Stimulated activated CD8-positive, alpha-beta memory T cell treated with anti-CD3 and anti-CD28 coated beads, Interleukin-7, amount 100 ng/mL, for 1 hour (primary cell): ENCODE measurements around the gene SMAD3.

Experiments
- DNase-seq, 2 donors: peaks; one replicate each; pipeline ENCODE4 v3.0.0-alpha.2; 2020; ENCODE audit warnings: low read depth in 2 of 2

The SMAD3 gene

GRCh38 chr15:67096546-67097294, 31.3 kb downstream of the SMAD3 start:
- no peak for DNase-seq

GRCh38 chr15:67097424-67097823, 32.0 kb downstream of the SMAD3 start:
- DNase-seq: no peak

GRCh38 chr15:67097930-67098740, 32.7 kb downstream of the SMAD3 start:
- no peak for DNase-seq

GRCh38 chr15:67098768-67099282, 33.4 kb downstream of the SMAD3 start:
- no peak for DNase-seq

- no peak for DNase-seq
Observed at GRCh38 chr15:67100124-67100791, 34.9 kb downstream of the SMAD3 start.

- no peak for DNase-seq
Observed at GRCh38 chr15:67100801-67101581, 35.6 kb downstream of the SMAD3 start.

GRCh38 chr15:67101911-67102598, 36.7 kb downstream of the SMAD3 start:
- no peak for DNase-seq

GRCh38 chr15:67102599-67102929, 37.2 kb downstream of the SMAD3 start:
- DNase-seq: no peak

GRCh38 chr15:67103021-67103420, 37.6 kb downstream of the SMAD3 start:
- no peak for DNase-seq

GRCh38 chr15:67103432-67103831, 38.0 kb downstream of the SMAD3 start:
- no peak for DNase-seq

- no peak for DNase-seq
Observed at GRCh38 chr15:67103869-67104268, 38.5 kb downstream of the SMAD3 start.

- no peak for DNase-seq
Observed at GRCh38 chr15:67104510-67104909, 39.1 kb downstream of the SMAD3 start.

GRCh38 chr15:67105065-67105951, 39.9 kb downstream of the SMAD3 start:
- no peak for DNase-seq

GRCh38 chr15:67105991-67106763, 40.8 kb downstream of the SMAD3 start:
- no peak for DNase-seq

GRCh38 chr15:67106764-67107013, 41.3 kb downstream of the SMAD3 start:
- DNase-seq: no peak

- DNase-seq: no peak
Observed at GRCh38 chr15:67107014-67107812, 41.8 kb downstream of the SMAD3 start.

GRCh38 chr15:67108122-67108961, 42.9 kb downstream of the SMAD3 start:
- no peak for DNase-seq
